ENCODE results near the gene COMMD3. TPM values are rescaled to one million over a fixed set of nuclear protein-coding genes. Genes with fewer than 3 reads are reported as not detected.

COMMD3 gene
- total RNA-seq, 1 experiment from 2014 or later = 35.6 TPM

- Histone ChIP-seq H3K27ac (ENCODE audit: low read length) (peak overlapping the region; percentile 78), H3K9me3 (ENCODE audit: control insufficient read depth, insufficient read depth, low read depth, low read length) (no peaks in the 10 kb centered on the region), H3K4me1 (ENCODE audit: control insufficient read depth, insufficient read depth, low read length) (peaks cover 19% of the 10 kb centered on the region), H3K27me3 (ENCODE audit: control insufficient read depth, insufficient read depth, low read length) (no peaks in the 10 kb centered on the region; the same call in 1 of the 2 replicates), H3K36me3 (ENCODE audit: control insufficient read depth, insufficient read depth, low read length) (peaks cover 21% of the 10 kb centered on the region), H3K4me3 (ENCODE audit: low read depth in 2 of 2, low read length in 2 of 2) (peak overlapping the region; percentile 56 to 75)
- DNase-seq (ENCODE audit: low read depth, low spot score) (no peak), ATAC-seq (peak; percentile 80)
- TF ChIP-seq TCF7L2 (IDR thresholded peaks at IDR 0.05; ENCODE audit: low read depth, low read length) (no peak), POLR2AphosphoS5 (IDR thresholded peaks at IDR 0.05; ENCODE audit: low read depth, low read length) (no peak)
- intact Hi-C loops (cut with micrococcal nuclease; ENCODE audit: unreplicated experiment) = no loop called here
- no TSS peak for BruUV-seq (replicated peaks)
- ChIA-PET POLR2A (no interaction called here), CTCF (no interaction called here)
- in situ Hi-C loops (cut with HindIII; ENCODE audit: low pct_unique_long_range_greater_than_20kb, low sequenced_read_pairs) = no loop called here
Measured at GRCh38 chr10:22325272-22326144, 9.3 kb downstream of the COMMD3 start.

DNA sequence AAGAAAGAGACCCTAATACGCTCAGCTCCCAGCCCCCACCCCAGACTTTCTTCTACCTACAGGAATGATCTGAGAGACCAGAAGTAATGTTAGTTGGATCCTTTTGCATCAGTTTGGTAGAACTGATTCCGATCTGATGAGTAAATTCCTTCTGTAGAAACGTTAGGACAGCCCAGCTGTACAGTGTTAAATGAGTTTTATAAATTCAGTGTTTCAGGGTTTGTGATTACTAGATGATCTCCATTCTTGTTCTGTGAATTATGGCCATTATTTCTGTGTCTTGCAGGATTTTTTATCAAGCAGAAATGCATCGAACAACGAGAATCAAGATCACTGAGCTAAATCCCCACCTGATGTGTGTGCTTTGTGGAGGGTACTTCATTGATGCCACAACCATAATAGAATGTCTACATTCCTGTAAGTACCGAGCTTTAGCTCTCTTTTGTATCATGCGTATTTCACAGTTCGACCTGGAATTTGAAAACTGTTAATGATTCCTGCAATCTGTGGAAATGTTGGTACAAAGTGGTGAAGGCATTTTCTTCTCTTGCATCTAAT, 10.0 kb downstream of the COMMD3 start:
- no peaks in the 10 kb centered on the region; the same call in 1 of the 2 replicates for H3K27me3 ChIP-seq (ENCODE audit: control insufficient read depth, insufficient read depth, low read length)
- CTCF ChIA-PET = interaction anchor here (0.6 kb wide), 1 partner anchor 335 kb away, joined by 3 read pairs; no protein-coding TSS in a partner anchor
- TF ChIP-seq TCF7L2 (IDR thresholded peaks at IDR 0.05; ENCODE audit: low read depth, low read length) = no peak
- TF ChIP-seq, protein P1, sequence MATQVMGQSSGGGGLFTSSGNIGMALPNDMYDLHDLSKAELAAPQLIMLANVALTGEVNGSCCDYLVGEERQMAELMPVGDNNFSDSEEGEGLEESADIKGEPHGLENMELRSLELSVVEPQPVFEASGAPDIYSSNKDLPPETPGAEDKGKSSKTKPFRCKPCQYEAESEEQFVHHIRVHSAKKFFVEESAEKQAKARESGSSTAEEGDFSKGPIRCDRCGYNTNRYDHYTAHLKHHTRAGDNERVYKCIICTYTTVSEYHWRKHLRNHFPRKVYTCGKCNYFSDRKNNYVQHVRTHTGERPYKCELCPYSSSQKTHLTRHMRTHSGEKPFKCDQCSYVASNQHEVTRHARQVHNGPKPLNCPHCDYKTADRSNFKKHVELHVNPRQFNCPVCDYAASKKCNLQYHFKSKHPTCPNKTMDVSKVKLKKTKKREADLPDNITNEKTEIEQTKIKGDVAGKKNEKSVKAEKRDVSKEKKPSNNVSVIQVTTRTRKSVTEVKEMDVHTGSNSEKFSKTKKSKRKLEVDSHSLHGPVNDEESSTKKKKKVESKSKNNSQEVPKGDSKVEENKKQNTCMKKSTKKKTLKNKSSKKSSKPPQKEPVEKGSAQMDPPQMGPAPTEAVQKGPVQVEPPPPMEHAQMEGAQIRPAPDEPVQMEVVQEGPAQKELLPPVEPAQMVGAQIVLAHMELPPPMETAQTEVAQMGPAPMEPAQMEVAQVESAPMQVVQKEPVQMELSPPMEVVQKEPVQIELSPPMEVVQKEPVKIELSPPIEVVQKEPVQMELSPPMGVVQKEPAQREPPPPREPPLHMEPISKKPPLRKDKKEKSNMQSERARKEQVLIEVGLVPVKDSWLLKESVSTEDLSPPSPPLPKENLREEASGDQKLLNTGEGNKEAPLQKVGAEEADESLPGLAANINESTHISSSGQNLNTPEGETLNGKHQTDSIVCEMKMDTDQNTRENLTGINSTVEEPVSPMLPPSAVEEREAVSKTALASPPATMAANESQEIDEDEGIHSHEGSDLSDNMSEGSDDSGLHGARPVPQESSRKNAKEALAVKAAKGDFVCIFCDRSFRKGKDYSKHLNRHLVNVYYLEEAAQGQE (IDR thresholded peaks at IDR 0.05; ENCODE audit: insufficient read depth in 1 of 2, low read depth in 2 of 2, low read length in 1 of 2) = no peak
- TF ChIP-seq CTCF (IDR thresholded peaks at IDR 0.05) = no peak
- in situ Hi-C loops (cut with HindIII; ENCODE audit: low pct_unique_long_range_greater_than_20kb, low sequenced_read_pairs) = no loop called here
- no peak for DNase-seq (ENCODE audit: low read depth, low spot score)
- peak overlapping the region; percentile 77 for H3K27ac ChIP-seq (ENCODE audit: low read length)
- intact Hi-C loops (cut with micrococcal nuclease; ENCODE audit: unreplicated experiment) = no loop called here
- peaks cover 21% of the 10 kb centered on the region for H3K36me3 ChIP-seq (ENCODE audit: control insufficient read depth, insufficient read depth, low read length)
- ATAC-seq = no peak
- POLR2A ChIA-PET = no interaction called here
- BruUV-seq (replicated peaks) = no TSS peak
- peaks cover 19% of the 10 kb centered on the region for H3K4me1 ChIP-seq (ENCODE audit: control insufficient read depth, insufficient read depth, low read length)
- H3K4me3 ChIP-seq (ENCODE audit: low read depth in 2 of 2, low read length in 2 of 2) = peak overlapping the region; percentile 56 to 75
- no peaks in the 10 kb centered on the region for H3K9me3 ChIP-seq (ENCODE audit: control insufficient read depth, insufficient read depth, low read depth, low read length)

DNA sequence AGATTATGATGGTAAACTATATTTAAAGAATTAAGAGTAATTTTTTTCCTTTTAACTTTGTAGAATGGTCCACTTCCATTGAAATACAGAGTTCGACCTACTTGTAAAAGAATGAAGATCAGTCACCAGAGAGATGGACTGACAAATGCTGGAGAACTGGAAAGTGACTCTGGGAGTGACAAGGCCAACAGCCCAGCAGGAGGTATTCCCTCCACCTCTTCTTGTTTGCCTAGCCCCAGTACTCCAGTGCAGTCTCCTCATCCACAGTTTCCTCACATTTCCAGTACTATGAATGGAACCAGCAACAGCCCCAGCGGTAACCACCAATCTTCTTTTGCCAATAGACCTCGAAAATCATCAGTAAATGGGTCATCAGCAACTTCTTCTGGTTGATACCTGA, 13.0 kb downstream of the COMMD3 start:
- H3K27ac ChIP-seq (ENCODE audit: low read length) = no peak overlapping the region
- no peak overlapping the region for H3K4me3 ChIP-seq (ENCODE audit: low read depth in 2 of 2, low read length in 2 of 2)
- H3K27me3 ChIP-seq (ENCODE audit: control insufficient read depth, insufficient read depth, low read length) = no peaks in the 10 kb centered on the region
- POLR2A ChIA-PET = no interaction called here
- no peaks in the 10 kb centered on the region for H3K9me3 ChIP-seq (ENCODE audit: control insufficient read depth, insufficient read depth, low read depth, low read length)
- H3K4me1 ChIP-seq (ENCODE audit: control insufficient read depth, insufficient read depth, low read length) = peaks cover 5% of the 10 kb centered on the region
- DNase-seq (ENCODE audit: low read depth, low spot score) (no peak), ATAC-seq (no peak)
- H3K36me3 ChIP-seq (ENCODE audit: control insufficient read depth, insufficient read depth, low read length) = peaks cover 21% of the 10 kb centered on the region
- intact Hi-C loops (cut with micrococcal nuclease; ENCODE audit: unreplicated experiment) = no loop called here
- TF ChIP-seq, protein P1 (IDR thresholded peaks at IDR 0.05; ENCODE audit: insufficient read depth in 1 of 2, low read depth in 2 of 2, low read length in 1 of 2) = no peak
- TF ChIP-seq POLR2AphosphoS5 (IDR thresholded peaks at IDR 0.05; ENCODE audit: low read depth, low read length) (no peak), CTCF (IDR thresholded peaks at IDR 0.05) (no peak), TCF7L2 (IDR thresholded peaks at IDR 0.05; ENCODE audit: low read depth, low read length) (no peak), SIN3A (IDR thresholded peaks at IDR 0.05; ENCODE audit: borderline replicate concordance, insufficient read depth, low read depth, low read length) (no peak)
- in situ Hi-C loops (cut with HindIII; ENCODE audit: low pct_unique_long_range_greater_than_20kb, low sequenced_read_pairs) = no loop called here
- BruUV-seq (replicated peaks) = no TSS peak
- CTCF ChIA-PET = no interaction called here
